GM19463 (cell line): ENCODE results near the gene DLX2.
A peak's percentile ranks its signal among the peaks of the same experiment; 100 is the strongest.
"Not testable (repeated sequence)": the region's sequence is repeated elsewhere in the genome, so short reads cannot be mapped to it uniquely, and the experiment has no call there.

Experiments used
- ATAC-seq: cut with Tn5 transposase; IDR thresholded peaks from one replicate; pipeline ENCODE4 v1.9.1; 2021; ENCODE audit warnings: mild to moderate bottlenecking, moderate library complexity; ENCODE audit not compliant: unreplicated experiment

The DLX2 gene

DNA sequence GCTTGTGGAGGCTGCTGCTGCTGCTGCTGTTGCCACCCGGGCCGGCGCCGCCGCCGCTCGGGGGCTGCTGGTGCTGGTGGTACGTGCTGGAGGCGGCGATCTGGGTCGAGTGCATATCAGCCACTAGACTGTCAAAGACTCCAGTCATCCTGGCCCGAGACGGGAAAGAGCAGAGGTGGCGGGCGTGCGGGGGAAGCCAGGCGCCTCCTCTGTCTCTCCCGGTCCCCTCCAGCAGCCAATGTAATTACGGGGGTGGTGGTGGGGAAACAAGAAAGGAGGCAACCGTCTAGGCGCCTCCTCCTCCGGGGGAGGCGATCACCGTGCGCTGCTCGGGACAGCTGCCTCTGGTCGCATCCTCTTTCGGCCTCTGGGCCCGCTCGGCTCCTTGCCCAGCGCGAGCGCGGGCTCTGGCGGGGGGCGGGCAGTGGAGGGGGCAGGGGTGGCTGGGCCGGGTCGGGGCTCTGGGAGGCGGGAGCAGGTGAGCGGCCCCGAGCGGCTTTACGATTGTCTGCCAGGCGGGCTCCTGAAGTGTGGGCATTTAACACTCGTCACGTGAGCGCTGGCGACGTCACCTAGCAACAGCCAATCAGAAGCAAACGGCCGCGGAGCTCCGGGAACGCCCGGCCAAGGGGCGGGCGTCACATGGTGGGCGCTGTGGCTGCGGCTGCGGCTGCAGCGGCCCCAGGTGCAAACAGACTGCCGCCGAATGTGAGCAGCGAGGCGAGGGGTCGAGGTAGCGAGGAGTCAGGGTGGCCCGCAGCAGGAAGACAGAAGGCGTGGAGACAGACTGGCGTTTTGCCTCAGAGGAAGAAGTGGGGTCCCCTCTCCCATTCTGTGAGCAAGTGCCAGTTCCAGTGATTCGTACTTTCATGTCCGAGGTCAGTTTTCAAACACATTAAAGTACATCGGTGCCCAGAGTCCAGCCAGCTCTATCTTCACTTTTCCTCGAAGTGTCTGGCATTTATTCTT is at the start of gene DLX2:
Gene DLX2 (minus strand): TSS at position 510 of the 969 bp plus-strand sequence. CDS start 362 bp downstream, at position 148.
- peak; percentile 72 for ATAC-seq

DNA sequence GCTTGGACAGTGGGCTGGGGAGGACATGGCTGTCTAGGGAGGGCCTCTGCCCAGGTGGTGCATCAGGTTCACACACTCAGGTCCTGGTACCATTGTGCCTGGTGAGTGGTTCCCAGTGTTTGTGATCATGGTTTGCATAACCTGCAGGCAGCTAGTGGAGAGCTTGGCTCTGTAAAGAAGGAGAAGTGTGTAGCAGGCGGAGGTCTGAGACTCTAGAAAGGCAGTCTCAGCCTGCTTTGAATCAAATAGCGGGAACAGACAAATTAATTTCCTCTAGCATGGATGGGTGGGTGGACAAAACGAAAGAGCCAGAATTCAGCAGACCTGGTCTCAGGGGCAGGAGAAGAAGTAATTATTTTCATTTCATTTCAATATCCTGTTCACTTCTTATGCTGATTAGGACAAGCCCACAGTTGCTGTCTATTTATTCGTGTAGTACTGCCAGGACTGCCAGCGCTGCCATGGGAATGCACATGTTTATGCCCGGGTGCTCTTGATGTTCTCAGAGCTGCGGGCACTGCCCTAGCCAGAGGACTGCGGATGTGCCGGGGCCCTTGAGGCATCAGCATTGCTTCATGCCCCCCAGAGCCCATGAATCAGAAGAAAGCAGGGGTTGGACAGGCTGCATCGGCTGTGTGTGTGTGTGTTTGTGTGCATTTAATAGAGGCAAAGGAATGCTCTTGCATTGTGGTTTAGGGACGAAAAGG is 45.4 kb upstream of the DLX2 start:
- no peak for ATAC-seq

DNA sequence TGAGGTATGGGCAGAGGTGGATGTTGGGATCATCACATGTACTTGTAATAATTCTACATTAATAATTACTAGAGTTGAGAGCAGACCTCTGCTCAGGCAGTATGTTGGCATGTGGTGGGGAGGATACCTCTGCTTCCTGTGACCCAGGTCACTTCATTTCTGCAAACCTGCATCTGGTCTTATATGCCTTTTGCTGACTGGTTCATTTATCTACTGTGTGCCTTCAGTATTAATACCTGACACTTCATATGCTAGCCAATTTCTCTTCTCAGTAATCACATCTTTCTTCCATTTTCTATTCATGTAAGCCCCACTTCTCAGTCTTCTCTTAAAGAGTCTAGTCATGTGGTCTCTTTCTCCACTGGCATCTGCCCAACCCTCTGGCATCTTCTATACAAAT is 41.1 kb upstream of the DLX2 start:
- ATAC-seq, result no peak

DNA sequence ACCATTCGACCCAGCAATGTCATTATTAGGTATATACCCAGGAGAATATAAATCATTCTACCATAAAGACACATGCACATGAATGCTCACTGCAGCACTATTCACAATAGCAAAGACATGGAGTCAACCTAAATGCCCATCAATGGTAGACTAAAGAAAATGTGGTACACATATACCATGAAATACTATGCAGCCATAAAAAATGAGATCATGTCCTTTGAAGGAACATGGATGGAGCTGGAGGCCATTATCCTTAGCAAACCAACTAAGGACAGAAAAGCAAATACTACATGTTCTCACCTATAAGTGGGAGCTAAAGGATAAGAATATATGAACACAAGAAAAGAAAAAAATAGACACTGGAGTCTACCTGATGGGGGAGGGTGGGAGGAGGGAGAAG is 36.0 kb upstream of the DLX2 start:
- ATAC-seq, result not testable (repeated sequence)

DNA sequence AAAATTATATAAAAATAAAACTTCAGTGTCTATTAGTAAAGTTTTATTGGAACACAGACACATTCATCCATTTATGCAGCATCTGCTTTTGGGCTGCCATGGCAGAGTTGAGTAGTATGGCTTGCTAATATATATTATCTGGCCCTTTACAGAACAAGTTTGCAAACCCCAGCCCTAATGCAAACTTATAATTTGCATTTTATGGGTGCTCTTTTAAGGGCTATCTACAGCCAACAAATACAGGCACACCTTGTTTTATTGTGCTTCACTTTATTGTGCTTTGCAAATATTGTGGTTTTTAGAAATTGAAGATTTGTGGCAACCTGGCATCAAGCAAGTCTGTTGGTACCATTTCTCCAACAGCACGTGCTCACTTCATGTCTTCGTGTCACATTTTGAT is 35.2 kb upstream of the DLX2 start:
- ATAC-seq, result no peak

DNA sequence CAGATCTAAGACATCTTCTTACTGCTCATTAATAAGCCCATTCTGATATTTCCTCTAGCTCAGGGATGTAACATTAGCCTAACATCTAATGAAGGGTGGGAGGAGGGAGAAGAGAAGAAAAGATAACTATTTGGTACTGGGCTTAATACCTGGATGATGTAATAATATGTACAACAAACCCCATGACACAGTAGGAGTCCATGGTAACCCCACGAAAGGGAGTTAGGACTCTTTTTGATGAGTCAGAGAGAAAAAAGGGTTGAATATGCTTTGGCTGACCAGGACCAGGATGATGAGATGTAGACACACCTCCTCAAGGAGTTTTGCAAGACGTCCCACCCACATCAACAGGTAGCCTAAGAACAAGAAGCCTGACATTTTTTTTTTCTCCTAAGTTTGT is 34.4 kb upstream of the DLX2 start:
- no peak for ATAC-seq

DNA sequence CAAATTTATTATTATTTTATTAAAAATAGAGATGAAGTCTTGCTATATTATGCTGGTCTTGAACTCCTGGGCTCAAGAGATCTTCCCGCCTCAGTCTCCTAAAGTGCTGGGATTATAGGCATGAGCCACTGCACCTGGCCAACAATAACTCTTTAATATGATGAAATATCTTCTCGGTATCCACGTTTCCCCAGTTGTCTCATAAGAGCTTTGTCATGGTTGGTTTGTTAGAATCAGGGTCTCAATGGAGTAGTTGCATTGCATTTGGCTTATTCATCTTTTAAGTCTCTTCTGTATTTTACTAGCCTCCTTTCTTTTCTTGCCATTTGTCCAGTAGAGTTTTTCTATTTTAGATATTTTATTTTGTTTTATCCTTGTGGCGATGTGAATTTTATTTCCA is 32.7 kb upstream of the DLX2 start:
- no peak for ATAC-seq

DNA sequence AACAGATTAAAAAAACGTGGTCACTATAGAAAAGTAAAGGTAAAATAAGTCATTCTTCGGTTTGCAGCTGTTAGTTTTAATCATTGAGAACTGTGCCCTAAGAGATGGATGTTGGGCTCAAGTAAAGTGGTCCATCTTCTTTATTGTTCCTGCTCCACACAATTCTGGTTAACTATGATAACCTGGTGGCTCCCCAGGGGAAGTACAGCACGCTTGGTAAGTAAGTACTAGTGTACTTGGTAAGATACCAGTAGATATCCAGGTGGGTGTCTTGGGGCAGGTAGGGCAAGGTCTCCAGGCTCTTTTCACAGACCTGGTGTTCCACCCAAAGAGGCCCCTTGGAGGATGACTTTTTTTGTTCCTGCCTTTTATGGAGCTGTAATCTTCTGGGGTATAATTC is 31.6 kb upstream of the DLX2 start:
- ATAC-seq, result no peak

DNA sequence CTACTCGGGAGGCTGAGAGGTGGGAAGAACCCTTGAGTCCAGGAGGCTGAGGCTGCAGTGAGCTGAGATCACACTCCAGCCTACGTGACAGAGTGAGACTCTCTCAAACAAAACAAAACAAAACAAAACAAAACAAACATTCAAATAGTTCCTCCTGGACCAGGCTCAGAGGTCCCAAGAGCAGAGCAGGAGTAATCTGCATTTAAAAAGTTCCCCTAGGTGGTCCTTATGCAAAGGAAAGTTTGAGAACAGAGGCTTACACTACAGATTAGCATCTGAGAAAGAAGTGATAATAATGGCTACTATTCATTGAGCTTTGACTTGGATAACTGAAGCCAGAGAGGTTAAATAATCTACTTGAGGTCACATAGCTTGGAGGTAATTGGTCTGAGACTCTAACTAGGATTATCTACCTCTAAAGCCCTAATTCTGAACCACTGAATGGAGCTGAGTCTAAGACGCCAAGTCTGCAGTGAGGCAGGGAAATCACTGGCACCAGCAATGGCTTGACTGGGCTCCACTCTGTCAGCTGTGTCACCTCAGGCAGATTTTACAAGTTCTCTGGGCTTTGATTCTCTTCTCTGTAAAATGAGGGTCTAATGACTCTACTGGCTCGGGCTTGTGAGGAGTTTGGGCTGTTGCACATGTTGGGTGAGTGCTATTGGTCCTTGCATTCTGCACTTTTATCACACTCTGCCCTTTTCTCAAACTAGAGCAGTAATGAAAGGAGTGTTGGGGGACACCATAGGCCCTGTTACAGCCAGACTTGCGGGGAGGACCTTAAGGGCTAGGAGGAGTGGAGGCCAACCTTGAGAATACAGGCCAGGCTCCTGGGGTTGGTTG is 29.2 kb upstream of the DLX2 start:
- ATAC-seq, result no peak

DNA sequence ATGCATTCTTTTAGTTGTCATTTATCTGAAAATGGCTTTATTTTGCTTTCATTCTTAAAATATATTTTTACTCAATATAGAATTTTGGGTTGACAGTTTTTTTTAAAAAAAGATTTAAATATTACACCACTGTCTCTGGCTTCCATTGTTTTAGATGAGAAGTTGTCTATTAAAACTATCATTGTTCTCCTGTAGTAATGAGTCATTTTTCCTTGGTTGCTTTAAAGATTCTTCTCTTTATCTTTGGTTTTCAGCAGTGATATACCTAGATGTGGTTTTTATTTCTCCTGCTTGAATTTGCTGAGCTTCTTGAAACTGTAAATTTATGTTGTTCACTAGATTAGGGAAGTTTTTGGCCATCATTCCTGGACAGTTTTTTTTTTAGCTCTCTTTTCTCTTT is 26.7 kb upstream of the DLX2 start:
- no peak for ATAC-seq

DNA sequence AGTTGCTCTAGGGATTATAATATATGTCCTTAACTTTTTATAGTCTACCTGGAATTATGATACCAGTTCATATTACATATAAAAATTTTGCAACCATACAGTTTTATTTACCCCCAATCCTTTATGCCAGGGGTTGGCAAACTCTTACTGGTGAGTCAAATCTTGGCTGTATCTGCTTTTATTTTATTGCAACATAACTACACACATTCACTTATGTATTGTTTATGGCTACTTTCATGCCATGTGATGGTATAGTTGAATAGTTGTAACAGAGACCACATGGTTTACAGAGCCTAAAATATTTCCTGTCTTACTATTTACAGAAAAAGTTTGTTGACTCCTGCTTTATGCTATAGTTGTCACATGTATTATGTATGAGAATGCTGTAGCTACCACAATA is 25.8 kb upstream of the DLX2 start:
- ATAC-seq, result no peak

DNA sequence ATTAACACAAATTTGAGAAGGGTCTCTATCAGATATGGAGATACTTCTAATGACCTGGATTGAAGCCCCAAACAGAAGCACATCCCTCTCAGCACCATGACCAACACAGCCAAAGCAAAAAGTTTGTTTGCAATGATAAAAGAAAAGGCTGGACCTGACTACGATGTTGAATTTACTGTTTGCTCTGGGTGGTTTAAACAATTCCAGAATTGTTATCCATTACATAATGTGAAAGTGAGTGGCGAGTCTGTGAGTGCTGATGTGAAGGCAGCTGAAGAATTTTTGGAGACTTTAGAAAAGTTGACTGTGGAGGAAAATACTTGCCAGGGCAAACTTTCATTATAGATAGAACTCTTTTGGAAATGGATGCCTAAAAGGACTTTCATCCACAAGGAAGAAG is 17.4 kb upstream of the DLX2 start:
- ATAC-seq, result no peak

DNA sequence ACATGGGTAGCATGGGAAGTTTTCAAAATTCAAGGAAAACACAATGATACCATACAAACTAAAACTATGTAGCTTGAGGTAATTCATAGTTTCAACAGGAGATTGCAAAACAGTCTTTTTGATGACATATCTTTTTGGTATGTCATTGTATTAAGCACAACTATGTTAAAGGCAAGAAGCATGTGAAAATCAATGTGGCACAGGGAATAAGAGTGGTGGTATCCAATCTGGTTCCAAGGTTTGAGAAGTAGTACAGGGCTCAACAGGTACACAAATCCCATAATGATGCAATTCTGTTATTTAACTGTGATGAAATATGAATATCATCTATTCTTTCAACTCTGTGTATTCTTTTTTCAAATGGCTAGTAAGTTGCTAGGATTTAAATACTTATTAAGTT is 16.4 kb upstream of the DLX2 start:
- no peak for ATAC-seq

DNA sequence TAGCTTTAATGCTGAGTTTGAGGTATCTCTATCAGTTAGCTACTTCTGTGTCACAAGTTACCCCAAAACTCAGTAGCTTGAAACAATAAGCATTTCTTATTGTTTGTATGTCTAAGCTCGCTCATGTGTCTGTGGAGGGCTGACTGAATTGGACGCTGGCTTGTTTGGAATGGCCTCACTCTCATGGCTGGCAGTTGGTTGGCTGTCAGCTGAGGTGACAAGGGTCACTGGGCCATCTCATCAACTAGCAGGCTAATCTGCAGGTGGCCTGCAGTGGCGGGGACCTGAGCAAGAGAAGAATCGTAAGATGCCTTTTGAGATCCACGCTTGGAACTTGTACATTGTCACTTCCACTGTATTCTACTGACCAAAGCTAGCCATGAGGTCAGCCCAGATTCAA is 13.4 kb upstream of the DLX2 start:
- no peak for ATAC-seq

DNA sequence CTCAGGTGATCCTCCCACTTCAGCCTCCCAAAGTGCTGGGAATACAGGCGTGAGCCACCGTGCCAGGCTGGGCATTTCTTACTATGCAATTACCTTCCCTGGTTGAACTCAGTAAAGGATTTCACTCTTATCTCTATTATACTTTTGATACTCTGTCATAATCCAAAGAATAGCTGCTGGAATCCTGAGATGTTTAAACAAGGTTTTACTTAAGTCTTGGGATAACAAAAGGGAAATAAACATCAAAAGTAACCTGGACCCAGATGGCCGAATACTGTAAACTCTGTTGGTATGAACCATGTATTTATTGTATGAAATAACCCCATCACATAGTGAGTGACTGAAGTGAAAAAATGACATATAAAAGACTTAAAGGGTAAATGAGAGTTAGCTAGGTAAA is 11.9 kb upstream of the DLX2 start:
- ATAC-seq, result no peak

DNA sequence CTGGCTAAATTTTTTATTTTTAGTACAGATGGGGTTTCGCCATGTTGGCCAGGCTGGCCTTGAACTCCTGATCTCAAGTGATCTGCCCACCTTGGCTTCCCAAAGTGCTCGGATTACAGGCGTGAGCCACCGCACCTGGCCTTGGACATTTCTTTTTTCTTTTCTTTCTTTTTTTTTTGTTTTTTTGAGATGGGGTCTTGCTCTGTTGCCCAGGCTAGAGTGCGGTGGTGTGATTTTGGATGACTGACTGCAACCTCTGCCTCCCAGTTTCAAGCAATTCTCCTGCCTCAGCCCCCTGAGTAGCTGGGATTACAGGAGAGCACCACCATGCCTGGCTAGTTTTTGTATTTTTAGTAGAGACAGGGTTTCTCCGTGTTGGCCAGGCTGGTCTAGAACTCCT is 11.5 kb upstream of the DLX2 start:
- ATAC-seq, result not testable (repeated sequence)

DNA sequence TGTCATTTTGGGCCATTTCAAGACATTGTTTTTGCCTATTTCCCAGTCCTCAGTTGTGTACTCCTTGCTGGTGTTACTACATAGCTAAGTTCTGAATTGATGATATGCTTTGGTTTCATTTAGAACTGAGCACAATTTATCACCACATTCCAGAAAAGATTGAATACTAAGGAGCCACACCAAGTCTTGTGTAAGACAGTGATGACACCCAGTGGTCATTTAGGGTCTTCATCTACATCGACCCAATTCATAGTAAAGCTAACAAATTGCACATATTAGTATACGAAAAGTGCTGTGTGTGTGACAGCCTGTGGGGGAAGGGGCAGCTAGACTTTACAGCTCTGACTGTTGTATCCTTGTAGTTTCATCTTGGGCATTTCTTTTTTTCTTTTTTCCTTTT is 10.9 kb upstream of the DLX2 start:
- no peak for ATAC-seq

DNA sequence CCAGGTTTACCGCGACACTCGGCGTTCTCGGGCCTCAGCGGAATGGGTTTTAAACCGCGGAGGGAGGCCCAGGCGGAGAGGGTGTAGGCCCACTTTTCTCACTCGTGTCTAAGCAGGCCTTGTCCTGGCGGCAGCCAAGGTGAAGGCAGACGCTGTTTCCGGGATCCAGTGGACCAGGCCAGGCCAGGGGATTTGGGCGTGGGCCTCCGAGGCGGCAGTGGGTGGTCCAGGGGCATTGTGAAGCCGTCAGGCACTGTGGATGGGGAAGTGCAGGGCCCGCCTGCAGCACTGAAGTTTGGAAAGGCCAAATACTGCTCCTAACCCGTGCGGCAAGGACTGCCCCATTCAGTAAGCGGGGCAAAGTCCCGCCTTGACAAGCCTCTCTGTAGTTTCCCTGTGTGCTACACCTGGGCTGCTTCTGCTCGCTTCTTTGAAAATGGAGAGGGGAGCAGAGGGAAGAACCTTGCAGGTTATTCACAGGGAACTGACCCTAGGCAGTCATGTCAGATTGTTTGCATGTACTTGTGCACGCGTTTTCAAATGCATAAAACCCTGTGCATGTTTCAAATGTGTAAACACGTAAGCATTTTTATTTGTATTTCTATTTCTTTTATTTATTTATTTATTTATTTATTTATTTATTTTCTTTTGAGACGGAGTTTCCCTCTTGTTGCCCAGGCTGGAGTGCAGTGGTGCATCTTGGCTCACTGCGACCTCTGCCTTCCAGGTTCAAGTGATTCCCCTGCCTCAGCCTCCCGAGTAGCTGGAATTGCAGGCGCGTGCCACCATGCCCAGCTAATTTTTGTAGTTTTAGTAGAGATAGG is 7.5 kb upstream of the DLX2 start:
- ATAC-seq, result no peak

DNA sequence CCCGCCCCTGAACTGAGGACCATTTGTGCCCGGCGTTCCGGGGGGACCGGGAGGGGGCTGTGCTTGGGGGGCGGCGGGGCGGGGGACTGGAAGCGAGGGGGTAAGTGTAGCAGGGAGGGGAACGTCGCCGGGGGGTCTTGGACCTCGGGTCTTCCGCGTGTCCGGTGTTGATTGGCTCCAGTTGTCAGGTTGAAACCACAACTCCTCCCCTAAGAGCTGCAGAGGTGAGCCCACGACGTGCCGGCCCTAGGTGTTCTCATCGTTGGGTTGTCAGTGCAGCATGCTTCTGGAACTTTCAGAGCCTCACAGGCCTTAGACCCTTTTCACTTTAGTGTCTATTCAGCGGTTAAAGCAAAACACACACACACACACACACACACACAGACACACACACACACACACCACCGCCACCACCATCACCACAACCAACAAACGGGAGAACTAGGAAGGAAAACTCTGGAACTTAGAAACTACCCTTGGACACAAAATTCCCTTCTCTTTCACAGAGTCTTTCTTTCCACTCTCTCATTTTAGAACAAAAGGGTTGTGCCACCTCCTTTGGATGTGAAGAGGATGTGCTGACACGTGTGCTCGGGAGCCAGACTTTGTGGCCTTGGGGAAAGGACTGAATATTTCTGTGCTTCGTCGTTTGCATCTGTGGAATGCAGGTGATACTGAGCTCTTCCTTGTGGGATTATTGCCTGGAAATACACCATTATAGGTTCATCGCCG is 6.7 kb upstream of the DLX2 start:
- no peak for ATAC-seq

DNA sequence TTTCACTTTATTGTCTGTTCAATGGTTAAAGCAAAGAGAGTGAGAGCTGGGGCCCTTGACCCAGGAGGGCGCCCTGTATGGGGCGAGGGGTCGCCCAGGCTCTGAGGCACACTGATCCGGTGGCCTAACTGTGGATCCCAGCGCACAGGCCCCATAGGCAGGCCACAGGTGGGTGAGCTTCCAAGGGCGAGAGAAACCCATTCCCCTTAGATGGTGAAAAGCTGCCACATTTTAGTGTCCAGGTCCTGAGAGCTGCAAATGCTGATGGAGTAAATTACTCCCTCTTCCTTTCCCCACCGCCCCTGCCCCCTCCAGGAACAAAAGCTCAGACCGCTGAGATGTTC is 5.9 kb upstream of the DLX2 start:
- ATAC-seq, result no peak
